Measurements from ENCODE around the gene LCE1A.

LCE1A gene

DNA sequence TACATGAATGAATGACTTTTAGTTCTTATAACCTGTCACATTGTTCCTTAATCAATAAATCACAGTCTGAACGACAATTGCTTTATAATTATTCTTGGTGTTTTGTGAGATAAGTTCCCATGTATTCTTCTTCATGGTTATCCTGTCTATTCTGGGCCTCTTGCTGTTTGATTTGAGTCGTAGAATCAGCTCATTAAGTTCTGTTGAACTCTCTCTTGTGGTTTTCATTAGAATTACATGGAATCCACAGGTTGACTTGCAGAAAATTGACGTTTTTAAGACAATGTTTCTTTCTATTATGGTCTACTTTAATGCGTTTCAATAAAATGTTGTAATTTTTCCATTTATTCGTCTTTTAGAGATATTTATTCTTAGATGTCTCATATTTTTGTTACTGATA, 4.0 kb upstream of the LCE1A start:
- no peak overlapping the region for H3K27ac ChIP-seq (ENCODE audit: low read depth, low read length)
- peaks cover 75% of the 10 kb centered on the region for H3K9me3 ChIP-seq (ENCODE audit: control insufficient read depth, insufficient read depth, low read length)
- H3K4me1 ChIP-seq (ENCODE audit: control insufficient read depth, insufficient read depth, low read length) = no peaks in the 10 kb centered on the region
- no peaks in the 10 kb centered on the region for H3K36me3 ChIP-seq (ENCODE audit: control insufficient read depth, insufficient read depth, low read length)
- H3K9ac ChIP-seq (ENCODE audit: low read depth, low read length) = no peak overlapping the region
- H3K27me3 ChIP-seq (ENCODE audit: control insufficient read depth, insufficient read depth, low read length) = no peaks in the 10 kb centered on the region
- no peak overlapping the region for H3K4me3 ChIP-seq (ENCODE audit: low read depth, low read length)

GRCh38 chr1:152824964-152825363, 2.3 kb upstream of the LCE1A start:
- no peaks in the 10 kb centered on the region for H3K27me3 ChIP-seq (ENCODE audit: control insufficient read depth, insufficient read depth, low read length)
- no peak overlapping the region for H3K9ac ChIP-seq (ENCODE audit: low read depth, low read length)
- H3K36me3 ChIP-seq (ENCODE audit: control insufficient read depth, insufficient read depth, low read length) = no peaks in the 10 kb centered on the region
- no peaks in the 10 kb centered on the region for H3K4me1 ChIP-seq (ENCODE audit: control insufficient read depth, insufficient read depth, low read length)
- H3K9me3 ChIP-seq (ENCODE audit: control insufficient read depth, insufficient read depth, low read length) = peaks cover 78% of the 10 kb centered on the region
- H3K27ac ChIP-seq (ENCODE audit: low read depth, low read length) = no peak overlapping the region
- H3K4me3 ChIP-seq (ENCODE audit: low read depth, low read length) = no peak overlapping the region

DNA sequence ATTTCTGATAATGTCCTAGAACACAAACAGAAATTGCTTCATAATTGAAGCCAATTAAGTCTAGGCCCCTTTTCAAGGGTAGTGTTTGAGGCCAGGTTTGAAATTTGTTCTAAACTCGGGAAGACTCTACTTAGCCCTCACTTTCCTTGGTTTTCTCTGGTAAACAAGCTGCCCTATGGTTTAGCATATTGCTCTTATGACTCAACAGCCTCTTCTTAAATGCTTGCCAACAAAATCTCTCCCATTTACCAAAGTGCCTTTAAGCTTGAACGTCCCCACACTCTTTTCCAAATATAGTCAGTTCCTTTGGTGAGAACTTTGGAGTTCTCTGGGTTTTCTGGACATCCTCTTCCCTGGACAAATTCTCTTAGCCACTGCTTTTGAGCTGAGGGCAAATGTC, 9.6 kb downstream of the LCE1A start:
- Histone ChIP-seq H3K27ac (ENCODE audit: low read depth, low read length) (no peak overlapping the region), H3K9me3 (ENCODE audit: control insufficient read depth, insufficient read depth, low read length) (peaks cover 48% of the 10 kb centered on the region), H3K4me3 (ENCODE audit: low read depth, low read length) (no peak overlapping the region), H3K36me3 (ENCODE audit: control insufficient read depth, insufficient read depth, low read length) (no peaks in the 10 kb centered on the region), H3K27me3 (ENCODE audit: control insufficient read depth, insufficient read depth, low read length) (no peaks in the 10 kb centered on the region), H3K9ac (ENCODE audit: low read depth, low read length) (no peak overlapping the region), H3K4me1 (ENCODE audit: control insufficient read depth, insufficient read depth, low read length) (no peaks in the 10 kb centered on the region)

DNA sequence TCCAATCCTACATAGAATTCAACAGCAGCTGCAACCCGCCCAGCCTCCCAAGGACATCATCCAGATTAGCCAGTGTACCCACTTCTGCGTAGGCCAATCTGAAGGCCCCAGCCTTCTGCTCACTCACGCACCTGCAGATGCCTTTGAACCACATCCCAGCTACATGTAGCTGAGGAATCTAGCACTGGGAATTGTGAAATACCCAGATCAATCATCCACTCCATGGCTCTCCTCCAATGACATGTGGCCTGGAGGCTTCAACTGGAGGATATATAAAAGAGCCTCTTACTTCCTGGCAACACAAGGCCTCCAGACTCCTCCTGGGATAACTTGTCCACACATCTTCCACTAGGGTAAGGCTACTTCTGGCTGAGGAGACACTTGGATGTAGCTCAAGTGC, 15.3 kb downstream of the LCE1A start, which contains the start of gene LCE6A:
Gene LCE6A (plus strand): TSS at position 301 of the 400 bp plus-strand sequence. CDS start 665 bp downstream, outside the sequence.
- Histone ChIP-seq H3K4me3 (ENCODE audit: low read depth, low read length) (no peak within 1 kb of the TSS), H3K9ac (ENCODE audit: low read depth, low read length) (no peak within 1 kb of the TSS), H3K9me3 (ENCODE audit: control insufficient read depth, insufficient read depth, low read length) (peaks cover 84% of the 10 kb centered on the region), H3K4me1 (ENCODE audit: control insufficient read depth, insufficient read depth, low read length) (no peaks in the 10 kb centered on the region), H3K27ac (ENCODE audit: low read depth, low read length) (no peak within 1 kb of the TSS), H3K27me3 (ENCODE audit: control insufficient read depth, insufficient read depth, low read length) (no peaks in the 10 kb centered on the region), H3K36me3 (ENCODE audit: control insufficient read depth, insufficient read depth, low read length) (no peaks in the 10 kb centered on the region)

DNA sequence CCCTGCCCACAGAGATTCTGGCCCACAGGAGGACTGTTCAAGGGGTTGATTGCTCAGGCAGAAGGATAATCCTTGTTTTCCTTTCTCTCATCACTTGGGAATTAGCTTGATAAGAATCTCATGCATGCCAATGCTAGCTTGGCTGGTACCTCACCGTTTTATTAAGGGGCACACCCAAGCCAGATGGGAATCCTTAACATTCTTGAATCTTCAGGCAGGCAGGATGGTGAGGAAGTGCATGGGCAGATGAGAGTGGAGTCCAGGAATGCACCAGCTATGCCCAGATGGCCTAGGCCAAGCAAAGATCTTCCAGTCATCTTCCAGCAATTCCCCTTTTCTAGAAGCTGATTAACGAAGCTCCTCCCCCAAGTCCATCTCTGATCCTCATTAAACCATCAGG, 28.4 kb downstream of the LCE1A start:
- H3K27ac ChIP-seq (ENCODE audit: low read depth, low read length) = no peak overlapping the region
- no peak overlapping the region for H3K9ac ChIP-seq (ENCODE audit: low read depth, low read length)
- H3K36me3 ChIP-seq (ENCODE audit: control insufficient read depth, insufficient read depth, low read length) = no peaks in the 10 kb centered on the region
- H3K4me3 ChIP-seq (ENCODE audit: low read depth, low read length) = no peak overlapping the region
- H3K9me3 ChIP-seq (ENCODE audit: control insufficient read depth, insufficient read depth, low read length) = peaks cover 87% of the 10 kb centered on the region
- H3K27me3 ChIP-seq (ENCODE audit: control insufficient read depth, insufficient read depth, low read length) = no peaks in the 10 kb centered on the region
- H3K4me1 ChIP-seq (ENCODE audit: control insufficient read depth, insufficient read depth, low read length) = no peaks in the 10 kb centered on the region

DNA sequence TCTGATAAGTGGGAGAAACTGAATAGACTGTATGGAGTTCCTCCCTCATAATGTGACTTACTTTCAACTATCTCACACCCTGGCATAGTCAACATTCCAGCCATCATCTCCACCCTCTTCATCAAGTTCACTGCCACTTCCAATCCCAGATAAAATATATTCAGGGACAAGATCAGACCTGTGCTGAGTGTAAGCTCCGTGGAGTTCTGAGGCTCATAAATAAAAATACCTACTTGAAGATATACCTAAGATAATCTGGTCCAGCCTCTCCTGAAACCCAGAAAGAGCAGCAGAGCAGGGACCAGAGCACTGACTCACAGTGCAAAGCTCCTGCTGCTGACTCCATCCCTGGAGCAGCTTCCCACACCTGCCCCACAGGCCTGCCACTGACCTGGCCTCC, 30.8 kb downstream of the LCE1A start:
- Histone ChIP-seq H3K27ac (ENCODE audit: low read depth, low read length) (no peak overlapping the region), H3K9ac (ENCODE audit: low read depth, low read length) (no peak overlapping the region), H3K4me1 (ENCODE audit: control insufficient read depth, insufficient read depth, low read length) (no peaks in the 10 kb centered on the region), H3K27me3 (ENCODE audit: control insufficient read depth, insufficient read depth, low read length) (no peaks in the 10 kb centered on the region), H3K4me3 (ENCODE audit: low read depth, low read length) (no peak overlapping the region), H3K36me3 (ENCODE audit: control insufficient read depth, insufficient read depth, low read length) (no peaks in the 10 kb centered on the region), H3K9me3 (ENCODE audit: control insufficient read depth, insufficient read depth, low read length) (peaks cover 92% of the 10 kb centered on the region)

GRCh38 chr1:152859696-152860095, 32.4 kb downstream of the LCE1A start, which contains the start of gene LCE7A:
LCE7A (plus strand) TSS chr1:152859996; CDS start chr1:152860698, 702 bp downstream.
- H3K27me3 ChIP-seq (ENCODE audit: control insufficient read depth, insufficient read depth, low read length) = no peaks in the 10 kb centered on the region
- no peak within 1 kb of the TSS; the same call in 1 of the 2 replicates for H3K4me3 ChIP-seq (ENCODE audit: low read depth, low read length)
- no peak within 1 kb of the TSS for H3K27ac ChIP-seq (ENCODE audit: low read depth, low read length)
- H3K9me3 ChIP-seq (ENCODE audit: control insufficient read depth, insufficient read depth, low read length) = peaks cover 91% of the 10 kb centered on the region
- no peaks in the 10 kb centered on the region for H3K36me3 ChIP-seq (ENCODE audit: control insufficient read depth, insufficient read depth, low read length)
- H3K9ac ChIP-seq (ENCODE audit: low read depth, low read length) = no peak within 1 kb of the TSS
- H3K4me1 ChIP-seq (ENCODE audit: control insufficient read depth, insufficient read depth, low read length) = no peaks in the 10 kb centered on the region

DNA sequence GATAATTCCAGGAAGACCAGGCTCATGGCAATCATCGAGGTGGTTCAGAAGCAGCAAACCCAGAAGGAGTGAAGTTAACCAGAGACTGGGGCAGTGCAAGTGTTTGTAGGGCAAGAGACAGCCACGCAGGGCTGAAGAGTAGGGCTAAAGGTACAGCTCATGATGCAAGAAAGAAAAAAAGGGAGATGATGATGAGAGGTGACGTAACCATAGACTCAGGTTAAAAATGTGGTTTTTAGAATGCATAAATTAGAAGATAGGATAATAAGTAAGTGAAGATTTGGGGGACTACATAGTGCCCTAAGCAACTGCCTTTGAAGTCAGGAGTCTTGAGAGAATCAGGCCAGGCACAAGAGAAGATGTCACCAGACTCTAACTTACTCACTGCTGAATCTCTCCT, 32.9 kb downstream of the LCE1A start:
- no peaks in the 10 kb centered on the region for H3K4me1 ChIP-seq (ENCODE audit: control insufficient read depth, insufficient read depth, low read length)
- no peaks in the 10 kb centered on the region for H3K27me3 ChIP-seq (ENCODE audit: control insufficient read depth, insufficient read depth, low read length)
- no peak overlapping the region for H3K4me3 ChIP-seq (ENCODE audit: low read depth, low read length)
- no peak overlapping the region for H3K27ac ChIP-seq (ENCODE audit: low read depth, low read length)
- no peaks in the 10 kb centered on the region for H3K36me3 ChIP-seq (ENCODE audit: control insufficient read depth, insufficient read depth, low read length)
- H3K9me3 ChIP-seq (ENCODE audit: control insufficient read depth, insufficient read depth, low read length) = peaks cover 91% of the 10 kb centered on the region
- H3K9ac ChIP-seq (ENCODE audit: low read depth, low read length) = no peak overlapping the region

GRCh38 chr1:152861374-152861773, 34.1 kb downstream of the LCE1A start:
- Histone ChIP-seq H3K27ac (ENCODE audit: low read depth, low read length) (no peak overlapping the region), H3K4me3 (ENCODE audit: low read depth, low read length) (no peak overlapping the region), H3K36me3 (ENCODE audit: control insufficient read depth, insufficient read depth, low read length) (no peaks in the 10 kb centered on the region), H3K4me1 (ENCODE audit: control insufficient read depth, insufficient read depth, low read length) (no peaks in the 10 kb centered on the region), H3K9ac (ENCODE audit: low read depth, low read length) (no peak overlapping the region), H3K9me3 (ENCODE audit: control insufficient read depth, insufficient read depth, low read length) (peaks cover 90% of the 10 kb centered on the region), H3K27me3 (ENCODE audit: control insufficient read depth, insufficient read depth, low read length) (no peaks in the 10 kb centered on the region)

DNA sequence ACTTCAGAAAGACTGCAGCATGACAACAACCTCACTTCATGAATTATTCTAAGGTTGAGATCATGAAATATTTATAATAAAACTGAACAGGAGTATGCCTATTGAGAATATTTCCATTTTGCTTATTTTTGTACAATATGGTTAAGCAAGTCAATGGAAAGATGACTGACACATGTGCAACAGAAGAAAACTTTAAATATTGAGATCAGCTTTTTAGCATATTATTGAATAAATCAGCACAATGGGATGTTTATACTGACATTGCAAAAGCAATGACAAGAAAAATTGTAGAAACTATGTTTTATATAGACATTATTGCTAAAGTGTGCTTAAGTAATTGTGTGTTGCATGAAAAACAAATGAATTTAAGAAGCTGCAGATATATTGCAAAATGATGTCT, 37.2 kb downstream of the LCE1A start:
- Histone ChIP-seq H3K9me3 (ENCODE audit: control insufficient read depth, insufficient read depth, low read length) (peaks cover 78% of the 10 kb centered on the region), H3K27ac (ENCODE audit: low read depth, low read length) (no peak overlapping the region), H3K9ac (ENCODE audit: low read depth, low read length) (no peak overlapping the region), H3K27me3 (ENCODE audit: control insufficient read depth, insufficient read depth, low read length) (no peaks in the 10 kb centered on the region), H3K36me3 (ENCODE audit: control insufficient read depth, insufficient read depth, low read length) (no peaks in the 10 kb centered on the region), H3K4me1 (ENCODE audit: control insufficient read depth, insufficient read depth, low read length) (no peaks in the 10 kb centered on the region), H3K4me3 (ENCODE audit: low read depth, low read length) (no peak overlapping the region)

DNA sequence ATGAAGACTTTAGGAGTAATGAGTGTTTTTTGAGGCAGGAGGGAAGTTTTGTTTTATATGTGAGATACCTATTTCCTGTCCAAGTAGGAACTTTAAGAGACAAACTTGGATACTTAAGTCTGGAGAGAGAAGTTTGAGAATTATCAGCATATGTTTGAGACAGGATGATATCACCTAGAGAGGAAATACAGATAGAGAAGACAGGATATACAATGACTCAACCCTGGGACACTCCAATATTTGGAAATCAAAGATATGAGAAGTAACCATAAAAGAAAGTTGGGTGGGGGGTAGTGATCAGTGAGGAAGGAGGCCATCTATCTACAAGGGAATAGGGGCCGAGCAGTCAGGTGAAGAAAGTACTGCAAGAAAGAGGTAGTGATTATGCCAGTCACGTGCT, 39.0 kb downstream of the LCE1A start:
- H3K36me3 ChIP-seq (ENCODE audit: control insufficient read depth, insufficient read depth, low read length) = no peaks in the 10 kb centered on the region
- no peak overlapping the region for H3K9ac ChIP-seq (ENCODE audit: low read depth, low read length)
- H3K27me3 ChIP-seq (ENCODE audit: control insufficient read depth, insufficient read depth, low read length) = no peaks in the 10 kb centered on the region
- no peaks in the 10 kb centered on the region for H3K4me1 ChIP-seq (ENCODE audit: control insufficient read depth, insufficient read depth, low read length)
- no peak overlapping the region for H3K27ac ChIP-seq (ENCODE audit: low read depth, low read length)
- H3K9me3 ChIP-seq (ENCODE audit: control insufficient read depth, insufficient read depth, low read length) = peaks cover 65% of the 10 kb centered on the region
- no peak overlapping the region for H3K4me3 ChIP-seq (ENCODE audit: low read depth, low read length)

Data from HUES48 (cell line).